Measurements from ENCODE around the gene PTDSS2.
"Not testable (repeated sequence)": the region's sequence is repeated elsewhere in the genome, so short reads cannot be mapped to it uniquely, and the experiment has no call there.

PTDSS2 gene

DNA sequence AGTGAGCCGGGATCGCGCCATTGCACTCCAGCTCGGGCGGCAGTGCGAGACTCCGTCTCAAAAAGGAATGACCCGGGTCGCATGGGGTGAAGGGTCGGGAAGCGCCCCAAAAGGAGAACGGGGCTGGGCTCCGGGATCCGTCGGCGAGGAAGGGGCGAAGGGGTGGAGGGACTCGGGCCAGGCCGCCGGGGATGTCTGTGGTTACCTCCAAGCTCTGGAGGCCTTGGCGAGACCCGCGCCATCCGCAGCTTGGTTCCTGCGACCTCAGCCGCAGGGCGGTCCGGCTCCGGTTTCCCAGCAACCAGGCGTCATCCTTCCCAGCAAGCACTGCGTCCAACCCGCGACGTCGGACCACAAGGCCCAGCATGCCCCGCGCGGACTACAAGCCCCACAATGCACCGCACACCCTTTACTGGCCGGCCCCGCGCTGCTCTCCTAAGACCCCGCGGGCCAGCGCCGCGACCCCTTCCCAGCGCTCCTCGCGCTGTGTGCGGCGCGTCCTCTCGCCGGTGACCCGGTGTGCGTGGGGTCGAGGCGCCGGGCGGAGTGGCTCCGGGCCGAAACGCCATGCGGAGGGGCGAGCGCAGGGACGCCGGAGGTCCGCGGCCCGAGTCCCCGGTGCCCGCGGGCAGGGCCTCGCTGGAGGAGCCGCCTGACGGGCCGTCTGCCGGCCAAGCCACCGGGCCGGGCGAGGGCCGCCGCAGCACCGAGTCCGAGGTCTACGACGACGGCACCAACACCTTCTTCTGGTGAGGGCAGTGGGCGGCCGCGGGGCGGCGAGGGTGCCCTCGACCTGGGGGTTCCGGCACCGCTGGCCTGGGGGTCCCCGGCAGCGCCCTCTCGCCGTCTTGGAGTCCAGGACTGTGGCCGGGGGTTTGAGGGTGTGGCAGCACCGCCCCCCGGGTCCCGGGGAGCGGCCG, at the start of gene PTDSS2:
TSS of gene PTDSS2 (plus strand) at position 391 of the 920 bp plus-strand sequence. CDS start at position 568, 177 bp downstream.
- DNase-seq (ENCODE audit: low read depth) = peak; percentile 98
- TF ChIP-seq, protein P1, sequence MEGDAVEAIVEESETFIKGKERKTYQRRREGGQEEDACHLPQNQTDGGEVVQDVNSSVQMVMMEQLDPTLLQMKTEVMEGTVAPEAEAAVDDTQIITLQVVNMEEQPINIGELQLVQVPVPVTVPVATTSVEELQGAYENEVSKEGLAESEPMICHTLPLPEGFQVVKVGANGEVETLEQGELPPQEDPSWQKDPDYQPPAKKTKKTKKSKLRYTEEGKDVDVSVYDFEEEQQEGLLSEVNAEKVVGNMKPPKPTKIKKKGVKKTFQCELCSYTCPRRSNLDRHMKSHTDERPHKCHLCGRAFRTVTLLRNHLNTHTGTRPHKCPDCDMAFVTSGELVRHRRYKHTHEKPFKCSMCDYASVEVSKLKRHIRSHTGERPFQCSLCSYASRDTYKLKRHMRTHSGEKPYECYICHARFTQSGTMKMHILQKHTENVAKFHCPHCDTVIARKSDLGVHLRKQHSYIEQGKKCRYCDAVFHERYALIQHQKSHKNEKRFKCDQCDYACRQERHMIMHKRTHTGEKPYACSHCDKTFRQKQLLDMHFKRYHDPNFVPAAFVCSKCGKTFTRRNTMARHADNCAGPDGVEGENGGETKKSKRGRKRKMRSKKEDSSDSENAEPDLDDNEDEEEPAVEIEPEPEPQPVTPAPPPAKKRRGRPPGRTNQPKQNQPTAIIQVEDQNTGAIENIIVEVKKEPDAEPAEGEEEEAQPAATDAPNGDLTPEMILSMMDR (conservative IDR thresholded peaks at IDR 0.05; ENCODE audit: low read depth, low read length) = no peak
- peak within 1 kb of the TSS; percentile 86 for H3K4me3 ChIP-seq (ENCODE audit: low read depth, low read length)

DNA sequence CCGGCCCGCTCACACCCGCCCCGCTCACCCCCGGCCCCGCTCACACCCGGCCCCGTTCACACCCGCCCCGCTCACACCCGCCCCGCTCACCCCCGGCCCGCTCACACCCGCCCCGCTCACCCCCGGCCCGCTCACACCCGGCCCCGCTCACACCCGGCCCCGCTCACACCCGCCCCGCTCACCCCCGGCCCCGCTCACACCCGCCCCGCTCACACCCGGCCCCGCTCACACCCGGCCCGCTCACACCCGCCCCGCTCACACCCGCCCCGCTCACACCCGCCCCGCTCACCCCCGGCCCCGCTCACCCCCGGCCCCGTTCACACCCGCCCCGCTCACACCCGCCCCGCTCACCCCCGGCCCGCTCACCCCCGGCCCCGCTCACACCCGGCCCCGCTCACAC, 48.9 kb upstream of the PTDSS2 start:
- H3K4me3 ChIP-seq (ENCODE audit: low read depth, low read length); DNase-seq (ENCODE audit: low read depth): not testable (repeated sequence)

DNA sequence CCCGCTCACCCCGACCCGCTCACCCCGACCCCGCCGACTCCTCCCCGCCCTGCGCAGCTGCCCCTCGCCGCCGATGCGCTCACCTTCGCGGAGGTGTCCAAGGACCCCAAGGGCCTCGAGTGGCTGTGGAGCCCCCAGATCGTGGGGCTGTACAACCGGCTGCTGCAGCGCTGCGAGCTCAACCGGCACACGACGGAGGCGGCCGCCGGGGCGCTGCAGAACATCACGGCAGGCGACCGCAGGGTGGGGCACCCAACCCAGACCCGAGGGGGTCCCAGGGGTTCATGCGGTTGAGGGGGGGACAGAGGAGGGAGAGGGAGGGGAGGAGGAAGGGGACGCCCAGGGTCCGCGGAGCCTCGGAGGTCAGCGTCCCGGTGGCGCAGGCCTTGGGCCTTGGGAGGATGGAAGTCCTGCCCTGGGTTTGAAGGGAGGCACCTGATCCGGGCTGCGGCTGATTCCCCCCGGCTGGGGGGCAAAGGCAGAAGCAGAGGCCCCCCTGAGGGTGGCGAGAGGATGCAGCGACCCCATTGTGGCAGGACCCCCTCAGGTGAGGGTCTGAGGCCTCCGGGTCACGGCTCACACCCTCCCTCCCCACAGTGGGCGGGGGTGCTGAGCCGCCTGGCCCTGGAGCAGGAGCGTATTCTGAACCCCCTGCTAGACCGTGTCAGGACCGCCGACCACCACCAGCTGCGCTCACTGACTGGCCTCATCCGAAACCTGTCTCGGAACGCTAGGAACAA, 46.9 kb upstream of the PTDSS2 start:
- no peak for DNase-seq (ENCODE audit: low read depth)
- TF ChIP-seq, protein P1 (conservative IDR thresholded peaks at IDR 0.05; ENCODE audit: low read depth, low read length) = no peak
- no peak overlapping the region for H3K4me3 ChIP-seq (ENCODE audit: low read depth, low read length)

DNA sequence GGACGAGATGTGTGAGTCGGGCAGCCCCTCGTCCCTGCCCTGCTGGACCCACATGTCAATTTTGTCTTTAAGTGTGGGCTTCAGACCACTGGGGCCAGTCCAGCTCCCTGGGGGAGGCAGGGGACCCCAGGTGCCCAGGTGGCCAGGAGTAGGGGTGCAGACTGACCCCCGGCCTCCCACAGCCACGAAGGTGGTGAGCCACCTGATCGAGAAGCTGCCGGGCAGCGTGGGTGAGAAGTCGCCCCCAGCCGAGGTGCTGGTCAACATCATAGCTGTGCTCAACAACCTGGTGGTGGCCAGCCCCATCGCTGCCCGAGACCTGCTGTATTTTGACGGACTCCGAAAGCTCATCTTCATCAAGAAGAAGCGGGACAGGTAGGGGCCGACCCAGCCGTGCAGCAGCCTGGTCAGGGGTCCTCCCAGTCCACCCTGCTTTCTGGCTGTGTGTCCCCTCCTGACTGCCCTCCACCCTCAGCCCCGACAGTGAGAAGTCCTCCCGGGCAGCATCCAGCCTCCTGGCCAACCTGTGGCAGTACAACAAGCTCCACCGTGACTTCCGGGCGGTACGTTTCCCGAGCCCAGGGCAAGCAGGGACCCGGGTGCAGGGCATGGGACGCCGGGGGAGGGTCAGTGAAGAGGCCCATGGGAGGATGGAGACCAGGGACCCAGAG, 46.2 kb upstream of the PTDSS2 start:
- no peak overlapping the region for H3K4me3 ChIP-seq (ENCODE audit: low read depth, low read length)
- TF ChIP-seq, protein P1 (conservative IDR thresholded peaks at IDR 0.05; ENCODE audit: low read depth, low read length) = no peak
- no peak for DNase-seq (ENCODE audit: low read depth)

DNA sequence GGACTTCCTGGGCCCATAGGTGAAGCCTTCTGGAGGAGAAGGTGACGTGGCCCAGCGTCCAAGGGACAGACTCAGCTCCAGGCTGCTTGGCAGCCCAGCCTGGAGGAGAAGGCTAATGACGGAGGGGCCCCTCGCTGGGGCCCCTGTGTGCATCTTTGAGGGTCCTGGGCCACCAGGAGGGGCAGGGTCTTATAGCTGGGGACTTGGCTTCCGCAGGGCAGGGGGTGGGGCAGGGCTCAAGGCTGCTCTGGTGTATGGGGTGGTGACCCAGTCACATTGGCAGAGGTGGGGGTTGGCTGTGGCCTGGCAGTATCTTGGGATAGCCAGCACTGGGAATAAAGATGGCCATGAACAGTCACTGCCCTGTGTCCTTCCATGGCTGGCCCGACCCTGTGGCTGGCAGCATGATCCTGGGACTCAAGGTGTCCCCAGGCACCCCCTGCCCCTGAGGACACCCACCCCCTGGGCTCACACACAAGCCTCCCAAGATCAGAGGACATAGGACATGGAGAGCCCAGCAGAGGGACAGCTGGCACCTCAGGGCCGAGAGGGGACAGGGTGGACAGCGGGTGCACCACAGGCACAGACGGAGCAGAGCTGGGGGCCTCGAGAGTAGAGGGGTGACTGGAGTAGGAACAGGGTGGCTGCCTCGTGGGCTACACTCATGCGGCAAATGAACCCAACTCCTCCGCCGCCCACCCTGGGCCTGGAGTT, 45.4 kb upstream of the PTDSS2 start:
- TF ChIP-seq, protein P1 (conservative IDR thresholded peaks at IDR 0.05; ENCODE audit: low read depth, low read length) = no peak
- DNase-seq (ENCODE audit: low read depth) = no peak
- no peak overlapping the region for H3K4me3 ChIP-seq (ENCODE audit: low read depth, low read length)

DNA sequence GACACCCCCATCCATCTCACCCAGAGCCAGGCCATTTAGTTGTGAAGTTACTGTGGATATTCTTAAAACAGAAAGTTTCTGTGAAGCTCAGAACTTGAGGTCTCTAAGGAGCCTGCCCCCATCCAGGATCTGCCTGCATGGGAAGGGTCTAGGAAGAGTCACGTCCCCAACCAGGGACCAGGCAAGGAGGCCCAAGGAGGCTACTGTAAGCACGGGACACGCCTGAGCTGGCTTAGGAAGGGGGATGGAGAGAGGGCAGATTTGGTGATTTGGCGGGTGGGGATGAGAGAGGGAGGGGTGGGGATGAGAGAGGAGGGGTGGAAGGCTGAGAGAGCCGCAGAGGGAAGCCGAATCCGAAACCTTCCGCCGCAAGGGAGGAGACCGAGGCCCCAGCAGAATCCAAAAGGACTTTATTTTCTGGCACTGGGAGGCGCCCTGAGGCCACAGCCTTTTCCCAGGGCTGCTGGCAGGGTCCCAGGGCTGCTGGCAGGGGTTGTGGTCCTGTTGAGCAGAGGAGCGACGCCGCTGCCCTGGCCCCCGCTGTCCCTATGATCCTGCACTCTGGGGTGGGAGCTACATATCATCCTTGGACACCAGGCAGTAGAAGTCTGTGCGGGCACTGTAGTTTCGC, 44.6 kb upstream of the PTDSS2 start:
- peak; percentile 56 for DNase-seq (ENCODE audit: low read depth)
- TF ChIP-seq, protein P1 (conservative IDR thresholded peaks at IDR 0.05; ENCODE audit: low read depth, low read length) = peak; percentile 39
- H3K4me3 ChIP-seq (ENCODE audit: low read depth, low read length) = peak overlapping the region; percentile 65

Measured in choroid plexus epithelial cell (primary cell).